Neural progenitor cell (in vitro differentiated cells): ENCODE measurements around the gene MARK3. TPM values are rescaled to one million over a fixed set of nuclear protein-coding genes. Genes with fewer than 3 reads are reported as not detected.

Experiments used
- DNase-seq: peaks from one replicate; pipeline ENCODE4 v3.0.0-alpha.2; 2016; ENCODE audit warnings: low spot score
- H2AFZ ChIP-seq: fragments of 200-600 bp; sonication (generic); replicated peaks from 2 replicates; pipeline ENCODE4 v1.6.1; 2016; ENCODE audit warnings: antibody characterized with exemption
- H3F3A ChIP-seq: fragments of 200-600 bp; sonication (generic); 2 replicates; pipeline ENCODE4 v1.6.1; 2016; ENCODE audit warnings: antibody characterized with exemption, low read depth
- H3K27ac ChIP-seq: fragments of 200-600 bp; sonication (generic); 2 replicates; pipeline ENCODE4 v1.5.1; 2016; ENCODE audit warnings: mild to moderate bottlenecking
- H3K27me3 ChIP-seq: fragments of 200-600 bp; sonication (generic); 2 replicates; pipeline ENCODE4 v1.6.1; 2016; ENCODE audit warnings: mild to moderate bottlenecking, moderate library complexity
- H3K36me3 ChIP-seq: fragments of 200-600 bp; sonication (generic); 2 replicates; pipeline ENCODE4 v1.5.1; 2016
- H3K4me1 ChIP-seq: fragments of 200-600 bp; sonication (generic); 2 replicates; pipeline ENCODE4 v1.6.1; 2016; ENCODE audit warnings: mixed run types
- H3K4me2 ChIP-seq: fragments of 200-600 bp; sonication (generic); 2 replicates; pipeline ENCODE4 v1.6.1; 2016
- H3K4me3 ChIP-seq: fragments of 200-600 bp; sonication (generic); 2 replicates; pipeline ENCODE4 v1.5.1; 2016
- H3K79me2 ChIP-seq: fragments of 200-600 bp; sonication (generic); 2 replicates; pipeline ENCODE4 v1.6.1; 2016; ENCODE audit warnings: low read depth
- H3K9ac ChIP-seq: fragments of 200-600 bp; sonication (generic); 2 replicates; pipeline ENCODE4 v1.6.1; 2016
- H3K9me3 ChIP-seq: fragments of 200-600 bp; sonication (generic); 2 replicates; pipeline ENCODE4 v1.5.1; 2016; ENCODE audit warnings: low read depth
- H4K20me1 ChIP-seq: fragments of 200-600 bp; sonication (generic); 2 replicates; pipeline ENCODE4 v1.6.1; 2016; ENCODE audit warnings: low read depth
- H3K27ac Mint-ChIP-seq: 3 replicates; pipeline ENCODE4 v1.8.0; 2021; ENCODE audit warnings: mixed read lengths
- H3K27me3 Mint-ChIP-seq: 2 replicates; pipeline ENCODE4 v1.8.0; 2022; ENCODE audit warnings: low read depth, mild to moderate bottlenecking, inconsistent platforms, moderate library complexity, mixed read lengths; ENCODE audit not compliant: insufficient read depth
- H3K36me3 Mint-ChIP-seq: 3 replicates; pipeline ENCODE4 v1.8.0; 2021; ENCODE audit warnings: mixed read lengths
- H3K4me1 Mint-ChIP-seq: 3 replicates; pipeline ENCODE4 v1.8.0; 2021; ENCODE audit warnings: mixed read lengths
- H3K4me3 Mint-ChIP-seq: 3 replicates; pipeline ENCODE4 v1.8.0; 2021; ENCODE audit warnings: mild to moderate bottlenecking, moderate library complexity, mixed read lengths
- H3K9me3 Mint-ChIP-seq: 3 replicates; pipeline ENCODE4 v1.8.0; 2020; ENCODE audit warnings: mixed read lengths
- CTCF ChIP-seq: fragments of 200-600 bp; sonication (generic); IDR thresholded peaks from 2 replicates; pipeline ENCODE4 v1.5.1; 2017; ENCODE audit warnings: antibody characterized with exemption, mild to moderate bottlenecking
- EZH2 ChIP-seq: fragments of 200-600 bp; sonication (generic); IDR thresholded peaks from 2 replicates; pipeline ENCODE4 v1.6.1; 2017; ENCODE audit warnings: antibody characterized with exemption, mild to moderate bottlenecking, moderate library complexity
- EZH2phosphoT487 ChIP-seq: fragments of 200-600 bp; sonication (generic); IDR thresholded peaks from 2 replicates; pipeline ENCODE4 v1.6.1; 2017; ENCODE audit warnings: antibody characterized with exemption
- total RNA-seq: library from RNA; depleted of rRNA; stranded (reverse); fragments of >200 nt; gene quantifications from 2 replicates; pipeline ENCODE4 v1.2.3, GENCODE V29; 2015; ENCODE audit warnings: low replicate concordance

The MARK3 gene
- total RNA-seq, 1 donor from 2014 or later: 80.7 TPM

- no peak overlapping the region for H3K4me3 ChIP-seq
- H3K27ac ChIP-seq: no peak overlapping the region
- peaks cover 10% of the 10 kb centered on the region for H3F3A ChIP-seq
- peaks cover 4% of the 10 kb centered on the region for H3K27me3 Mint-ChIP-seq
- H3K9me3 Mint-ChIP-seq: no peaks in the 10 kb centered on the region
- H3K36me3 ChIP-seq: peaks cover 13% of the 10 kb centered on the region
- peaks cover 2% of the 10 kb centered on the region for H3K4me1 ChIP-seq
- H3K9me3 ChIP-seq: no peaks in the 10 kb centered on the region
- TF ChIP-seq EZH2phosphoT487: no peak
- TF ChIP-seq CTCF: no peak
- TF ChIP-seq EZH2: no peak
- H3K27me3 ChIP-seq: no peaks in the 10 kb centered on the region
- no peaks in the 10 kb centered on the region for H4K20me1 ChIP-seq
- H3K4me2 ChIP-seq: no peak overlapping the region
- no peak overlapping the region for H3K4me3 Mint-ChIP-seq
- H3K79me2 ChIP-seq: no peaks in the 10 kb centered on the region
- H3K36me3 Mint-ChIP-seq: peaks cover 29% of the 10 kb centered on the region
- no peak overlapping the region for H3K9ac ChIP-seq
- no peak overlapping the region for H2AFZ ChIP-seq
- no peak for DNase-seq
- no peak overlapping the region for H3K27ac Mint-ChIP-seq
- peaks cover 11% of the 10 kb centered on the region for H3K4me1 Mint-ChIP-seq
These were observed 98.4 kb downstream of the MARK3 start for GRCh38 chr14:103483600-103483999.

- no peak overlapping the region for H3K9ac ChIP-seq
- no peak overlapping the region for H2AFZ ChIP-seq
- no peak for DNase-seq
These were observed 100.3 kb downstream of the MARK3 start for GRCh38 chr14:103485504-103485903.

GRCh38 chr14:103488071-103488470 is 102.9 kb downstream of the MARK3 start:
- Histone ChIP-seq H3K4me3 (no peak overlapping the region), H4K20me1 (no peaks in the 10 kb centered on the region), H3K9ac (no peak overlapping the region), H3K27me3 (no peaks in the 10 kb centered on the region), H3K4me1 (peaks cover 23% of the 10 kb centered on the region), H3K79me2 (no peaks in the 10 kb centered on the region), H3F3A (peaks cover 21% of the 10 kb centered on the region), H3K36me3 (peaks cover 7% of the 10 kb centered on the region), H3K4me2 (no peak overlapping the region), H2AFZ (no peak overlapping the region), H3K27ac (no peak overlapping the region), H3K9me3 (no peaks in the 10 kb centered on the region)
- no peaks in the 10 kb centered on the region for H3K9me3 Mint-ChIP-seq
- H3K4me3 Mint-ChIP-seq: no peak overlapping the region
- peaks cover 4% of the 10 kb centered on the region for H3K27me3 Mint-ChIP-seq
- TF ChIP-seq EZH2 (no peak), EZH2phosphoT487 (no peak), CTCF (no peak)
- H3K4me1 Mint-ChIP-seq: peaks cover 26% of the 10 kb centered on the region
- peaks cover 30% of the 10 kb centered on the region for H3K36me3 Mint-ChIP-seq
- no peak for DNase-seq
- peak overlapping the region; percentile 60 for H3K27ac Mint-ChIP-seq

More at GRCh38 chr14:103485504-103485903, 100.3 kb downstream of the MARK3 start:
- no peak overlapping the region for H3K4me3 ChIP-seq
- Mint-ChIP-seq H3K36me3 (peaks cover 33% of the 10 kb centered on the region), H3K27me3 (peaks cover 4% of the 10 kb centered on the region), H3K9me3 (no peaks in the 10 kb centered on the region), H3K4me1 (peaks cover 24% of the 10 kb centered on the region), H3K4me3 (no peak overlapping the region), H3K27ac (no peak overlapping the region)
- peaks cover 8% of the 10 kb centered on the region for H3K36me3 ChIP-seq
- peaks cover 7% of the 10 kb centered on the region for H3K4me1 ChIP-seq
- TF ChIP-seq CTCF (no peak), EZH2phosphoT487 (no peak), EZH2 (no peak)
- H3K9me3 ChIP-seq: no peaks in the 10 kb centered on the region
- peaks cover 5% of the 10 kb centered on the region for H3F3A ChIP-seq
- no peaks in the 10 kb centered on the region for H3K79me2 ChIP-seq
- H3K4me2 ChIP-seq: no peak overlapping the region
- no peaks in the 10 kb centered on the region for H3K27me3 ChIP-seq
- no peak overlapping the region for H3K27ac ChIP-seq
- H4K20me1 ChIP-seq: no peaks in the 10 kb centered on the region
